DMS114 treated with DMSO at 0.1 percent for 48 hours (cell line): ENCODE results near the gene TSEN15.

Experiments used
- DNase-seq: peaks from one replicate; lab custom pipeline; 2025; ENCODE audit not compliant: unreplicated experiment; lab: John Stamatoyannopoulos, UW

The TSEN15 gene

GRCh38 chr1:184052194-184052559 lies 647 bp downstream of the TSEN15 start:
- DNase-seq, result peak; percentile 32

GRCh38 chr1:184052750-184053149 lies 1.2 kb downstream of the TSEN15 start:
- no peak for DNase-seq

GRCh38 chr1:184053881-184054280 lies 2.4 kb downstream of the TSEN15 start:
- DNase-seq, result no peak

- peak; percentile 95 for DNase-seq
Observed at GRCh38 chr1:184056921-184057555, 5.5 kb downstream of the TSEN15 start.

GRCh38 chr1:184059887-184060286 lies 8.4 kb downstream of the TSEN15 start:
- DNase-seq, result no peak

- no peak for DNase-seq
Observed at GRCh38 chr1:184060316-184060715, 8.8 kb downstream of the TSEN15 start.

GRCh38 chr1:184061396-184062003 lies 10.0 kb downstream of the TSEN15 start:
- DNase-seq, result peak; percentile 83

- peak; percentile 63 for DNase-seq
Observed at GRCh38 chr1:184062640-184063286, 11.2 kb downstream of the TSEN15 start.

GRCh38 chr1:184065559-184065958 lies 14.0 kb downstream of the TSEN15 start:
- no peak for DNase-seq

- no peak for DNase-seq
Observed at GRCh38 chr1:184068354-184068753, 16.8 kb downstream of the TSEN15 start.

GRCh38 chr1:184069675-184070074 lies 18.1 kb downstream of the TSEN15 start:
- DNase-seq, result no peak

GRCh38 chr1:184072376-184072775 lies 20.8 kb downstream of the TSEN15 start:
- DNase-seq, result no peak

- DNase-seq, result no peak
Observed at GRCh38 chr1:184074383-184074782, 22.9 kb downstream of the TSEN15 start.

GRCh38 chr1:184075055-184076029 lies 23.8 kb downstream of the TSEN15 start:
- peak; percentile 74 for DNase-seq

- DNase-seq, result no peak
Observed at GRCh38 chr1:184078564-184079249, 27.2 kb downstream of the TSEN15 start.

- no peak for DNase-seq
Observed at GRCh38 chr1:184080309-184080708, 28.8 kb downstream of the TSEN15 start.

- DNase-seq, result no peak
Observed at GRCh38 chr1:184082541-184083415, 31.2 kb downstream of the TSEN15 start.

GRCh38 chr1:184085667-184086066 lies 34.1 kb downstream of the TSEN15 start:
- DNase-seq, result no peak

GRCh38 chr1:184088037-184088436 lies 36.5 kb downstream of the TSEN15 start:
- no peak for DNase-seq

- no peak for DNase-seq
Observed at GRCh38 chr1:184093071-184093470, 41.5 kb downstream of the TSEN15 start.
